ENCODE data around the gene SUPT5H.

SUPT5H gene

GRCh38 chr19:39411832-39412099 is 33.6 kb upstream of the SUPT5H start:
- TF ChIP-seq CTCF (IDR thresholded peaks at IDR 0.05; ENCODE audit: insufficient read depth, low read length, missing control alignments): peak; percentile 80
- CTCF ChIA-PET: interaction anchor here (0.6 to 2.2 kb wide), 16 partner anchors 8 to 290 kb away, joined by 3 to 102 read pairs (median 7); partner anchors contain the start of genes MED29, PAF1 and RPS16
- peak overlapping the region; percentile 25 for H3K4me3 ChIP-seq (ENCODE audit: low read depth, low read length)
- POLR2A ChIA-PET: interaction anchor here (0.8 to 2.3 kb wide), 11 partner anchors 8 to 70 kb away, joined by 4 to 49 read pairs (median 6); partner anchors contain the start of genes MED29, PAF1, RPS16 and SAMD4B
- DNase-seq (ENCODE audit: low read depth, low spot score): no peak

GRCh38 chr19:39412100-39412866 is 33.1 kb upstream of the SUPT5H start, which contains the start of gene PLEKHG2:
TSS of gene PLEKHG2 (plus strand) at chr19:39412669. CDS start at chr19:39414087, 1,418 bp downstream.
- ChIA-PET POLR2A (interaction anchor here (0.8 to 2.3 kb wide), 10 partner anchors 8 to 70 kb away, joined by 4 to 49 read pairs (median 6); partner anchors contain the start of genes MED29, PAF1, RPS16 and SAMD4B), CTCF (interaction anchor here (0.7 to 2.2 kb wide), 15 partner anchors 9 to 290 kb away, joined by 3 to 102 read pairs (median 7); partner anchors contain the start of genes MED29, PAF1 and RPS16)
- DNase-seq (ENCODE audit: low read depth, low spot score): peak; percentile 99
- peak within 1 kb of the TSS; percentile 87 for H3K4me3 ChIP-seq (ENCODE audit: low read depth, low read length)
- peak; percentile 84 for TF ChIP-seq CTCF (IDR thresholded peaks at IDR 0.05; ENCODE audit: insufficient read depth, low read length, missing control alignments)

GRCh38 chr19:39412867-39413271 is 32.5 kb upstream of the SUPT5H start:
- no peak for TF ChIP-seq CTCF (IDR thresholded peaks at IDR 0.05; ENCODE audit: insufficient read depth, low read length, missing control alignments)
- no peak for DNase-seq (ENCODE audit: low read depth, low spot score)
- H3K4me3 ChIP-seq (ENCODE audit: low read depth, low read length): peak overlapping the region; percentile 87
- ChIA-PET CTCF (interaction anchor here (2.0 to 2.2 kb wide), 2 partner anchors 14 to 16 kb away, joined by 20 to 102 read pairs; no protein-coding TSS in a partner anchor), POLR2A (interaction anchor here (1.1 to 4.4 kb wide), 6 partner anchors 9 to 23 kb away, joined by 3 to 49 read pairs (median 14); partner anchors contain the start of gene RPS16)

GRCh38 chr19:39413272-39413910 is 32.0 kb upstream of the SUPT5H start:
- no peak for DNase-seq (ENCODE audit: low read depth, low spot score)
- H3K4me3 ChIP-seq (ENCODE audit: low read depth, low read length): peak overlapping the region; percentile 87
- TF ChIP-seq CTCF (IDR thresholded peaks at IDR 0.05; ENCODE audit: insufficient read depth, low read length, missing control alignments): no peak
- POLR2A ChIA-PET: interaction anchor here (1.1 to 4.4 kb wide), 4 partner anchors 10 to 22 kb away, joined by 3 to 31 read pairs (median 12); partner anchors contain the start of gene RPS16
- CTCF ChIA-PET: interaction anchor here (1.7 to 4.4 kb wide), 3 partner anchors 14 to 22 kb away, joined by 8 to 26 read pairs (median 20); partner anchors contain the start of genes MED29 and PAF1

GRCh38 chr19:39413911-39414608 is 31.3 kb upstream of the SUPT5H start:
- peak overlapping the region; percentile 87 for H3K4me3 ChIP-seq (ENCODE audit: low read depth, low read length)
- no peak for DNase-seq (ENCODE audit: low read depth, low spot score)
- TF ChIP-seq CTCF (IDR thresholded peaks at IDR 0.05; ENCODE audit: insufficient read depth, low read length, missing control alignments): peak; percentile 37
- POLR2A ChIA-PET: interaction anchor here (1.1 to 4.4 kb wide), 4 partner anchors 10 to 21 kb away, joined by 3 to 31 read pairs (median 12); partner anchors contain the start of gene RPS16
- CTCF ChIA-PET: interaction anchor here (0.5 to 4.4 kb wide), 9 partner anchors 11 to 126 kb away, joined by 3 to 26 read pairs (median 3); partner anchors contain the start of genes EID2, EID2B, MED29 and PAF1

Measured in AG04449 (cell line).